HL-60/S4 treated with phorbol 12-myristate 13-acetate at 8.2 ng/mL for 4 days and 3 days (cell line): Measurements from ENCODE around the gene PYY.
"Not testable (repeated sequence)": the region's sequence is repeated elsewhere in the genome, so short reads cannot be mapped to it uniquely, and the experiment has no call there.

ENCODE experiments used
- in situ Hi-C: fragments of 300-500 bp; cut with MboI; formaldehyde crosslinking; loops from 2 replicates; pipeline ENCODE4 v1.15.0; 2022; ENCODE audit warnings: low sequenced_read_pairs

PYY gene

DNA sequence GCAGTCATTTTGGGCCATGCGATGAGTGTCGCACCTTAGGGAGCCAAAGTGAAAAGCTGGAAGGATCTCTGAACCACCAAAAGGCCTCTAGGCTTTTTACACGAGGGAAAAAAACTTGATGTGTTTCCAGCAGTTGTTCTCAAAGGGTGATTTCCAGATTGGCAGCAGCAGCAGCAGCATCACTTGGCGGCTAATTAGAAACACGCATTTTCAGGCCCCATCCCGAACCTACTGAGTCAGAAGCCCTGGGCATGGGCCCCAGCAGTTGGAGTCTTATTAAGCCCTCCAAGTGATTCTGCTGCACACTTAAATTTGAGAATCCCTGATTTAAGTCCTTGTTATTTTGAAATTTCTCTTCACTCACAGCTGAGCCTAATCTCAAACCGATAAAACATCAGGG, 25.3 kb upstream of the PYY start:
- in situ Hi-C loops = no loop called here

DNA sequence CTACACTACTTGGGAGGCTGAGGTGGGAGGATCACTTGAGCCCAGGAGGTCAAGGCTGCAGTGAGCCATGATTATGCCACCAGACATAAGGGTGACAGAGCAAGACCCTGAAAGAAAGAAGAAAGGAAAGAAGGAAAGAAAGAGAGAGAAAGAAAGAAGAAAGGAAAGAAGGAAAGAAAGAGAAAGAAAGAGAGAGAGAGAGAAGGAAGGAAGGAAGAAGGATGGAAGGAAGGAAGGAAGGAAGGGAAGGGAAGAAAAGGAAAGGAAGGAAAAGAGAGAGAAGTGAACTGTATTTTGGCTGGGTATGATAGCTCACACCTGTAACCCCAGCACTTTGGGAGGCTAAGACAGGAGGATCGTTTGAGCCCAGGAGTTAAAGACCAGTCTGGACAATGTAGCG, 24.3 kb upstream of the PYY start:
- in situ Hi-C loops = no loop called here

DNA sequence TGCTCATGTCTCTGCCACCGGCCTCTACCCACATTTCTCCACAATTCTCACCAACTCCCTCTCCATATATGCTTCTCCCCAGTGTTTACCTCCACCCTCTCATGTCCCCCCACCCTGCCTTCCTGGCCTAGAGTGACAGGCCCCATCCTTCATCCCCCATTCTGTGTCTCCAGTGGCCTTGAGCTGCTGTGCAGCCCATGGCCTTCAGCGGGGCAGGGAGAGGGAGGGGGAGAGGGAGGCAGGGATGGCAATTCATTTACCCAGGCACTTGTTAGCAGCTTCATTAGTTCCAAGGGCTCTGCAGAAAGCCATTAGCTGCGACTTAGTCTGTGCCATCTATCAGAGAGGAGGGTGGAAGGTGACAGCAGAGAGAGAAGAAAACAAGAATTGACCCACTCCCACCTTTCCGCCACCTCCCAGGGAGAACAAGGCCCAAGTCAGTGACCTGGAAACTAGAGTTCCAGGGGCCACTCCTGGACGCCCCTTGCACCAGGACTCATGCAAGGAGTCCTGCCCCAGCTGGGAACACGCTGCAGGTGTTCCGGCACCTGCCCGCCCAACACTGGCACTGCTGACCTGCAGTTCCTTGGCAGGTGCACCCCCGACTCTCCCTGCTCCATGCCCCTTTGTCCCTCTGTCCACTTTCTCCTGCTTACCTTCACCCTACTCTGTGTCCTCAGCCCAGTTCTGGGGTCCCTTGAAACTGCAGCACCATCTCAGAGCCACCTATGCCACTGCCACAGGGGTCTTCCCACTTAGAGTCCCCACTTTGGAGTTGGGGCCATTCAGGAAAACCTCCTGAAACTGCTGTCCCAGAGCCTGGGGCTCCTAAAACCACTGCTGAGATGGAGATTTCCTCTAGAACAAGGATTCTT, 23.5 kb upstream of the PYY start:
- in situ Hi-C loops = no loop called here

DNA sequence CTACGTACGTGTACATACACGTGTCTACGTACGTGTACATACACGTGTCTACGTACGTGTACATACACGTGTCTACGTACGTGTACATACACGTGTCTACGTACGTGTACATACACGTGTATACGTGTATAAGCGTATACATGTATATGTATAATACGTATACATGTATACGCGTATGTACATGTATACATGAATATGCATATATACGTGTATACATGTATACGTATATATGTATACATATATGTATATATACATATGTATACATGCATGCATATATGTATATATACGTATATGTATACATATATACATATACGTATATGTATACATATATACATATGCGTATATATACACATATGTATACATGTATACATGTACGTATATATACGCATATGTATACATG, 22.2 kb upstream of the PYY start:
- in situ Hi-C loops = no loop called here

DNA sequence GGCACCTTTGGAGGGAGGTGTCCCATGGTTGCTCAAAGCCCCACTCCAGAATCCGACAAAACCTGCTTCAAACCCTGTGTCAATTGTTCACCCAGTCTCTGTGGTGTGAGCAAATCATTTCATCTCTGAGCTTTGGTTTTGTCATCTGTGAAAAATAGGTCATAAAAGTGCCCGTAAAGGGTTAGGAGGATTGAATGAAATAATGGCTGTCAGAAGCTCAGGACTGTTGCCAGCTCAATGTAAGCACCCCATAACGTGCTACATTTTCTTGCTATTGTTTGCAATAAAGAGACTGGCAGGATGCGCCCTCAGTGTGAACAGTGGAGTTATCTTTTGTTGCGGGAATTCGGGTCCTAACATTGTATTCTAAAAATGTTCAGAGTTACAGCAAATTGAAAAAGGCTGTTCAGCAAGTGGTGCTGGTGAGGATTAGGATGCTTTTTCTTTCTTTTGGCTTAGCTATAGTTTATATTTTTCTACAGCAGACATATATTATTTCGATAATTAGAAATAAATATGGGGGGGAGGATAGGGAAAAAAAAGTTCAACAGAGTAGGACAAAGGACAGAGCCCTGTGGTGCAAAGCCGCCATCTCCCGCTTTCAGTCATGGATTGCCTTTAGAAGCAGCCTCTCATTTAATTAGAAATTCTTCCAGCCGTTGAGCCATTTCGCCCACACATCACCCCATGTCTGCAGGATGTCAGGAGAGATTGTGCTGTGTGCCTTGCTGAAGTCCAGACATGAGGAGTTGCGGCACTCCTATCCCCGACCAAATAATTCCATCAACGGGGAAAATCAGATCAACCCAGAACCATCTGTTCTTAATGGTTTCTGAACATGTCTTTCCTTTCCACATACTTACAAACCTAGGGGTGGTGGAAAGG, 20.9 kb upstream of the PYY start:
- in situ Hi-C loops = no loop called here

DNA sequence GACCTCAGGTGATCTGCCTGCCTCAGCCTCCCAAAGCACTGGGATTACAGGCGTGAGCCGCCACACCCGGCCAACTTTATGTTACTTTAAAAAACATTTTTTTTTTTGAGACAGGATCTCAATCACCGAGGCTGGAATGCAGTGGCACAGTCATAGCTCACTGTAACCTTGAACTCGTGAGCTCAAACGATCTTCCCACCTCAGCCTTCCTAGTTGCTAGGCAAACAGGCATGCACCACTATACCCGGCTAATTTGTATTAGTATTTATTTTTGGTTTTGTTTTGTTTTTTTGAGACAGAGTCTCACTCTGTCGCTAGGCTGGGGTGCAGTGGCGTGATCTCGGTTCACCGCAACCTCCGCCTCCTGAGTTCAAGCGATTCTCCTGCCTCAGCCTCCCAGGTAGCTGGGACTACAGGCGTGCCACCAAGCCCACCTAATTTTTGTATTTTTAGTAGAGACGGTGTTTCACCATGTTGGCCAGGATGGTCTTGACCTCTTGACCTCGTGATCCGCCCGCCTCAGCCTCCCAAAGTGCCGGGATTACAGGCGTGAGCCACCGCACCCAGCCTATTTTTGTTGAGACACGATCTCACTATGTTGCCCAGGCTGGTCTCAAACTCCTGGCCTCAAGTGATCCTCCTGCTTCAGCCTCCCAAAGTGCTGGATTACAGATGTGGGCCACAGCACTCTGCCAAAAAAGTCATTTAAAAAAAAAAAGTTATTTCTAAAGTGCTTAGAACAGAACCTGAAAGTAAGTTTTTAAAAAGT, 18.9 kb upstream of the PYY start:
- in situ Hi-C loops = not testable (repeated sequence)

DNA sequence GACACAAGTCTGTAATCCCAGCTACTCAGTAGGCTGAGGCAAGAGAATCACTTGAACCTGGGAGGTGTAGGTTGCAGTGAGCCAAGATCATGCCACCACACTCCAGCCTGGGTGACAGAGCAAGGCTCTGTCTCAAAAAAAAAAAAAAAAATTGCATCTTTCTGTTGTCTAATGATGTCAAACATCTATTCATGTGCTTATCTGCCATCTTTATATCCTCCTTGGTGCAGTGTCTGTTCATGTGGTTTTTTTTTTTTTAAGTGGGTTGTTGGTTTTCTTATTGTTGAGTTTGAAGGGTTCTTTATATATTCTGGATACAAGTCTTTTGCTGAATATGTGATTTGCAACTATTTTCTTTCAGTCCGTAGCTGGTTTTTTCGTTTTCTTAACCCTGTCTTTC, 17.7 kb upstream of the PYY start:
- in situ Hi-C loops = not testable (repeated sequence)

DNA sequence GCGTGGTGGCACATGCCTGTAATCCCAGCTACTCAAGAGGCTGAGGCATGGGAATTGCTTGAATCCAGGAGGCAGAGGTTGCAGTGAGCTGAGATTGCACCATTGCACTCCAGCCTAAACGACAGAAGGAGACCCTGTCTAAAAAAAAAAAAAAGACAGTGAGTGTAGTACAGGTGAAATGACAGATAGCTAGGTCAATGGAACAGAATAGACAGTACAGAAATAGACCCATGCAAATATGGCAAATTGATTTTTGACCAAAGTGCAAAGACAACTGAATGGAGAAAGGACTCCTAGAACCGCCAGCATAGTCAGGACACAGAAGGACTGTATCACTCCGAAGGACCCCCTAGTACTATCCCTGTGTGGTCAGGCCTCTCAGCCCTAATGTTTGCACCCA, 16.6 kb upstream of the PYY start:
- in situ Hi-C loops = no loop called here

DNA sequence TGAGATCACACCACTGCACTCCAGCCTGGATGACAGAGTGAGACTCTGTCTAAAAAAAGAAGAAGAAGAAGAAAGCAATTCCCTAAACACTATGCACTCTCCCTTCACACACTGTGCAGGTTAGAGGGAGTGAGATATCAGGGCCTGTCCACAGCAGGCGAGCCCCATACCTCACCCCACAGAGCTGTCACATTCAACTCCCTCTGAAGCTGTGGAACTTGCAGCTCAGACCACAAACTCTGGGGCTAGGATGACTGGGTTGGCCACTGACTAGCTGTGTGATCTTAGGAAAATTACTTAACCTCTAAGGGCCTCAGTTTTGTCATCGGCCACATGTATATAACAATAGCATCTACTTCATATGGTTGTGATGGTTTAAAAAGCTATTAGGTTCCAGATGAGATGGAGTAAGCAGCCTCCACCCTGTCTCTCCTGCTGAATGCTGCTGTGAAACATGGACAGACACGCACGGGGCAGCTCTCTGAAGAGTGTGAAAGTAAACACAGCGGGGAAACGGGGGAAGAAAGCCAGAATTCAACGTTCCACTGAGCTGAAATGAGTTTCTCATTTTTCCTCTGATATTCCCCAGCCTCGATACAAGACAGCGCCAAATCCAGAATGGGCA, 13.6 kb upstream of the PYY start:
- in situ Hi-C loops = no loop called here

DNA sequence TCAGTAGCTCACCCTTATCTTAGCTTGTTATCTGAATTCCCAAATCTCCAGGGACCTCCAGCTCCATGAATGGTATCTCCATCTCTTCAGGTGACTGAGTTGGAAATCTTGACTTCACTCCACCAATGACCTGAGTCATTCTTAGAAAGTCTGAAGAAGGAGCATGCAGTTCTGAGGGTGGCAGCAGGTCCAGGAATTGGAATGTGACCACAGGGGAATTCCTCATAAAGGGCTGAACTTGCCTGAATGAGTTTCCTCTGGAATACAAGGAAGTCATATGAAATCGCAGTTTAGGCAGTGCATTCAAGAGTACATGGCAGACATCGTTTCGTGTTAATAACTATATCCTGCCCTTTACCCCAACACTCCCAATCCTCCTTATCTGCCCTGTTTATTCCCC, 12.5 kb upstream of the PYY start:
- in situ Hi-C loops = no loop called here

DNA sequence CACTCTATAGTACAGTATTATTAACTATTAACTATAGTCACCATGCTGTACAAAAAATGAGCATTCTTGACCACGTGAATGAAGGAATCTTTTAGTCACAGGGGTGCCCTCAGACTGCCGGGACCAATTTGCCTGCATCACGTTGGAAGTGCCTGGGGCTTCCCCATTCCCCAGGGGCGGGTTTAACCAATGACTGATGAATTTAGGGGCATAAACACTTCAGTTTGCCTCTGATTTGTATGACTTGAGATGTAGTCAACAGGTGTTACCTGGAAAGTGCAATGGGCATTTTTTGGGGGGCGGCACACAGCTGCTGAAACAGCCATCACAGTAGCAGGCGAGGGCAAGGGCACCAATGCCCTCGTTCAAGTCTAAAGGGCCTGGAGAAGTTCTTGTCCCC, 8.7 kb upstream of the PYY start:
- in situ Hi-C loops = no loop called here

DNA sequence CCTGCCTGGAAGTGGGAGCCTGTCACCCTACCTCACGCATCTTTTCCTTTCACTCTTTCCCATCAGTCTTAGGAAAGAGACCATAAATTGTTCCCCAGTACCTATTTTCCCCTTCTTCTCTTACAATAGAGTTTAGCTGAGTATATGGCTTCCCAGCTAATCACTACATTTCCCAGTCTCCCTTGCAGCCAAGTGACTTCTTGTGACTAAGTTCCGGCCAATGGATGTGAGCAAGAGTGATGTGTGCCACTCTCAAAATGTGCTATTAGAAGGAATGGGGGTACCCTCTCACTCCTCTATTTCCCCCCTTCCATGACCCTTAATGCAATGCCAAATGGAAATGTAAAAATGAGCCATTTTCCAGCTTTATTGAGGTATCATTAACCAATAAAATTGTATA, 8.2 kb upstream of the PYY start:
- in situ Hi-C loops = no loop called here

DNA sequence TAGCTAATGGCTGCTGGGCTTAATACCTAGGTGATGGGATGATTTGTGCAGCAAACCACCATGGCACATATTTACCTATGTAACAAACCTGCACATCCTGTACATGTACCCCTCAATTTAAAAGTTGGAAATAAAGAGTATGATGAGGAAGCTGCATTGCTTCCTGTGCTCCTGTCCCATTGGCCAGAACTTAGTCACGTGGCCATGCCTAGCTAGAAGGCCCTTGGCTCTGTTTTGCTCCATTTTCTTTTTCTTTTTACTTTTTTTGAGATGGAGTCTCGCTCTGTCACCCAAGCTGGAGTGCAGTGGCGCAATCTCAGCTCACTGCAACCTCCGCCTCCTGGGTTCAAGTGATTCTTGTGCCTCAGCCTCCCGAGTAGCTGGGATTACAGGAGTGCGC, 7.6 kb upstream of the PYY start:
- in situ Hi-C loops = not testable (repeated sequence)

DNA sequence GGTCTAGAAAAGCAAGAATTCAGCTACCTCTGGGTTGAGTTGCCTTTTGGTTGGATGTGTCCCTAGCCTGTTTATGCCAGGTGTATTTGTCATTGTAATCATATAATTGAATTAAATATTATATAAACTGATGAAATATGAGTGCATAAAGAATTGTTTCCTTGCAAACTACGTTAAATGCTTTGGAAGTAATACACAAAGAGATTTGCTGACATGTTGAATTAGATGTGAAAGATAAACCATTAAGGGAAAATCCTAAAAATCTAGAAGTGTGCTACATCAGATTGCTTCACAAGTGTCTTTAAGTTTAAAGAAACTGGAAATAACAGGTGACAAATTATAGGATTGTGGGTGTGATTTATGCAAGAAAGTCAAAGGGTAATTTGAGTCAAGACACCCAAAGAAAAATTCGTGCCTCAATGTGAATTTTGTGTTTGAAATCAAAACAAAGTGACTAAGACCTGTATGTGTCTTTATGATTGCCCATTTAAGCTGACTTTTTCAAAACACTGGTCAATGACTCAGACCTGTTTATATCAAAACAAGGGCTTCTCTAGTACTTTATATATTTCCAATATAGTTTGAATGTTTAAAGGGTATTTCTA, 5.1 kb upstream of the PYY start:
- in situ Hi-C loops = no loop called here

DNA sequence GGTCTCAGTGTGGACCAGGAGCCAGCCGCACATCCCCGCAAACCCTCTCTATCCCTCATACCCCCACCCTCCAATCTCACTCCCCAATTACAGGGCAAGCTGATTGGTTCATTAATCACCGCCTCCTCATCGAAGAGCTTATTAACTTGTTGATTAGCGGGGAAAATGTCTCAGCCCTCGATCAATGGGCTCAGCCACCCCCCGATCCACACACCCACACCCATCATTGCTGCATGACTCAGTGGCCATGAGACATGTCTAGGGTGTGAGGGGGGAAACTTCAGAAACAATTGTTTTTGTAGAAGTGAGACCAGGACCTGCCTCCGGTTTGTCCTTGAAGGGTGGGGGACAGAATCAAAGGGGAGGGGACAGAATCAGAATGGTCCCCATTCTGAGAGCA, 2.5 kb upstream of the PYY start:
- in situ Hi-C loops = no loop called here

DNA sequence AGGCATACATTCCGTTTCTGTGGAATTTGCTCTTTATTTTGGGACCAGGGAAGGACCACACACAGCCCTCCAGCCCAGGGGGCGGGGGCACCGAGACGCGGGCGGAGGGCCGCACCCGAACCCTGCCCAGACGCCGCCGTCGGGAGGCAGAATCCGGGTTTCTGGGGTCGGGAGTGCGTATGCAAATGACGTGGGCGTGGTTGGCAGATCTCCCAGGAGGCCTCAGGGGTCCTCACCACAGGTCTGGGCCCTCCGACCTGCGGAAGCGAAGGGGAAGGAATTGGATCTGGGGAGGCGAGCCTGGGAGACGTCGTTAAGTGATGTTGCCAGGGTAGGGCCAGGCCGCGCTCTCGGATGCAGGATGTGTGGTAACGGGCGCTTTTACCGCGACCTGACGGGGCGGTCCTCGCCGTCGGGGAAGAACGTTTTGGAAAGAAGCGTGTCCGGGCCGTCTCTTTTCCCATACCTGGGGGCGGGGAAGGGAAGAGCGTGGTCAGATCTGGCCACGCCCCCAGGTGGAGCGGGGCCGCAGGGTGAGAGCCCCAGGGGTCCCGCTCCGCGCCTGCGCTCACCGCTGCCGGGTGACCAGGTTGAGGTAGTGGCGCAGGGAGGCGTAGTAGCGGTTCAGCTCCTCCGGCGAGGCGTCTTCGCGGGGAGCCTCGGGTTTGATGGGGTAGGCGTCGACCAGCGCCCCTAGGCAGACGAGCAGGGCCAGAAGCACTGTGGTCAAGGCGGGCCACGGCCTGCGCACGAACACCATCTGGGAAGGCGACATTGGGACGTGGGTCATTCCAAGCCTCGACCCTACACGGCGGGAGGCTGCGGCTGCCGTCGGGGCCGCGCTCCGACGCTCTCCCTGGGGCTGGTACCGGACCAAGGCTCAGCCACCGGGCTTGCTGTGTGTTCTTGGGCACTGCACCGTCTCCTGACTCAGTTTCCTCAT, 745 bp downstream of the PYY start:
- in situ Hi-C loops = no loop called here

DNA sequence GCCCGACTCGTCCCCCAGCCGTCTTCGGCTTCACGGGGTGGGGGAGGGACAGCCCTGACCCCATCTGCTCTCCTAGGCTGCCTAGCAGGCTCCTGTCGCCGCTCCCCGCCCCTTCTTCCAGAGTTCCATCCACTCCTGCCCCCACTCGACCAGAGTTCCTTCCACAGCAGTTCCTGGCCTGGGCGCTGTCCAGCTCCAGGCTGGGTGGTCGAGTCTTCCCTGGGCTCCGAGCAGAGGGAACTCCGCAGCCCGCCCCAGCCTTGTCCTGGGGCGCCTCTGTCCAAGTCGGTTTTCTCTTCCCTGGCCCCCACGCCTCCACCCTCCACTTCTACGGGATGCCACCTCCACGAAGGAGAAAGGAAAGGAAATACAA, 1.4 kb downstream of the PYY start:
- in situ Hi-C loops = no loop called here

DNA sequence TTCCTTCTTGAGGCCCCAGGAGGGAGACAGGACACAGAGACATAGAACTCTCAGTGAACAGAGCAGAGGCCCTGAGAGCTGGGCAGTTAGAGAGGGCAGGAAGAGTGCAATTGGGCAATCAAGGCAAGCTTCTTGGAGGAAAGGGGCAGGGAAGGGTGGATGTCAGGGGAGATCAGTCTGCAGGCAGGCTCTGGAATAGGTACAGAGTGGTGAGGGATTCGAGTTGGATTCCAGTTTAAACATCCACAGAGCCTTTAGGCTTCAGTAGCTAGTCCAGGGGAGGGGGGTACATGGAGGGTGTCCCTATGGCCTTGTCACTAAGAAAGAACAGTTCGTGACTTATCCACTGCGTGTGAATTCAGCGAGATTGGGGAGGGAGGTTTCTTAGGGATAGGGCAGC, 2.0 kb downstream of the PYY start:
- in situ Hi-C loops = no loop called here

DNA sequence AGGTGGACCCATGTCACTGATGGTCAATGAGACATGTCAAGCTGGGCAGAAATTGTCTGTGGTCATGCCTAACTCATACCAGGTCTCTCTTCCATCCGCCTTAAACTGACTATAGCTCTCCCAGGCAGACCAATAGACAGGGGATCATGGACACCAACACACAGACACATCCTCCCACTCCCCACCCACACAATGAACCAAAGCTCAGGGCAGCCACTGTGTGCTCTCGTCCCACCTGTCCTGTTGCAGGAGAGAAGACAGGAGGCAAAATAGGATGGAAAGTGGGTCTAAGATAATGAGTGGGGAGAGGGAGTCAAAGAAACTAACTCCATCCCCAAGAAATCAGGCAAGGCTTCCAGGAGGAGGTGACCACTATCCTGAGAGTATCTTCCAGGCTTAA, 3.2 kb downstream of the PYY start:
- in situ Hi-C loops = no loop called here
